DMS153 treated with DMSO at 0.1 percent for 48 hours (cell line): Measurements from ENCODE around the gene TMC7.
A peak's percentile ranks its signal among the peaks of the same experiment; 100 is the strongest.
"Not testable (repeated sequence)": the region's sequence is repeated elsewhere in the genome, so short reads cannot be mapped to it uniquely, and the experiment has no call there.

ENCODE experiments used
- DNase-seq: peaks from one replicate; lab custom pipeline; 2025; ENCODE audit not compliant: unreplicated experiment; lab: John Stamatoyannopoulos, UW

Gene TMC7

GRCh38 chr16:18975109-18975508 lies 8.6 kb upstream of the TMC7 start:
- DNase-seq, result no peak

GRCh38 chr16:18979936-18980335 lies 3.8 kb upstream of the TMC7 start:
- peak; percentile 35 for DNase-seq

GRCh38 chr16:18984435-18985005 lies 786 bp downstream of the TMC7 start:
- DNase-seq, result no peak

- not testable (repeated sequence) for DNase-seq
Observed at GRCh38 chr16:18985256-18985655, 1.5 kb downstream of the TMC7 start.

GRCh38 chr16:18991731-18992130 lies 8.0 kb downstream of the TMC7 start:
- not testable (repeated sequence) for DNase-seq

GRCh38 chr16:18993531-18993930 lies 9.8 kb downstream of the TMC7 start:
- DNase-seq, result not testable (repeated sequence)

- DNase-seq, result not testable (repeated sequence)
Observed at GRCh38 chr16:18994181-18994580, 10.4 kb downstream of the TMC7 start.

- DNase-seq, result not testable (repeated sequence)
Observed at GRCh38 chr16:18995406-18995805, 11.7 kb downstream of the TMC7 start.

GRCh38 chr16:18996536-18996935 lies 12.8 kb downstream of the TMC7 start:
- not testable (repeated sequence) for DNase-seq

- DNase-seq, result not testable (repeated sequence)
Observed at GRCh38 chr16:18997001-18997400, 13.3 kb downstream of the TMC7 start.

GRCh38 chr16:18999045-18999393 lies 15.3 kb downstream of the TMC7 start:
- DNase-seq, result no peak

GRCh38 chr16:19001788-19002187 lies 18.1 kb downstream of the TMC7 start:
- no peak for DNase-seq

- no peak for DNase-seq
Observed at GRCh38 chr16:19003935-19004334, 20.2 kb downstream of the TMC7 start.

- DNase-seq, result no peak
Observed at GRCh38 chr16:19005561-19006445, 22.1 kb downstream of the TMC7 start.

GRCh38 chr16:19006446-19007315 lies 22.9 kb downstream of the TMC7 start:
- DNase-seq, result no peak

- DNase-seq, result no peak
Observed at GRCh38 chr16:19008245-19009169, 24.8 kb downstream of the TMC7 start.

GRCh38 chr16:19011169-19011731 lies 27.5 kb downstream of the TMC7 start:
- no peak for DNase-seq

- no peak for DNase-seq
Observed at GRCh38 chr16:19014461-19014860, 30.7 kb downstream of the TMC7 start.

GRCh38 chr16:19017179-19017578 lies 33.4 kb downstream of the TMC7 start:
- no peak for DNase-seq

GRCh38 chr16:19020689-19021088 lies 37.0 kb downstream of the TMC7 start:
- DNase-seq, result no peak
